COR-L47 (cell line): ENCODE data around the gene VSIR.

Experiments used
- DNase-seq: peaks from one replicate; lab custom pipeline; 2025; lab: John Stamatoyannopoulos, UW

VSIR gene

DNA sequence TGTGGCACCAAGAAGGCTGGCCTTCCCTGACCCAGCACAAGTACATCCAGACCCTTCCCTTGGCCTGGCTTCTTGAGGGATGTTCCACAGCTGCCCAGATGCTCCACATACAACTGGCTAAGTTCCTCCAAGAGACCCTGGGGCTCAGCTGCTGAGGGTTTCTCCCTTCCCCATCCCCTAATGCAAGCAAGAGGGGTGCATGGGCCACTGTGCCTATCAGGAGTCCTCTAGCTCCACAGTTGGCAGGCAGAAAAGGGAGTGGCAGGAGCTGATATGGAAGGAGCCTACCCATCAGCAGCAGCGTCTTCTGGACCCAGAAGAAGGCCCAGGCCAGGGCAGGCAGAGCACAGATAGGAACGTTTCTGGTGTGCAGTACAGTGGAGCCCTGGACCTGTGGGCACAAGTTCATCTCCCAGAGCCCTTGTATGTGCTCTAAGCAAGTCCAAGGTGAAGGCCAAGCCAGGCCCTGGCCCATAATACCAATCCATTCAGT, 26.2 kb downstream of the VSIR start:
- DNase-seq, result no peak

DNA sequence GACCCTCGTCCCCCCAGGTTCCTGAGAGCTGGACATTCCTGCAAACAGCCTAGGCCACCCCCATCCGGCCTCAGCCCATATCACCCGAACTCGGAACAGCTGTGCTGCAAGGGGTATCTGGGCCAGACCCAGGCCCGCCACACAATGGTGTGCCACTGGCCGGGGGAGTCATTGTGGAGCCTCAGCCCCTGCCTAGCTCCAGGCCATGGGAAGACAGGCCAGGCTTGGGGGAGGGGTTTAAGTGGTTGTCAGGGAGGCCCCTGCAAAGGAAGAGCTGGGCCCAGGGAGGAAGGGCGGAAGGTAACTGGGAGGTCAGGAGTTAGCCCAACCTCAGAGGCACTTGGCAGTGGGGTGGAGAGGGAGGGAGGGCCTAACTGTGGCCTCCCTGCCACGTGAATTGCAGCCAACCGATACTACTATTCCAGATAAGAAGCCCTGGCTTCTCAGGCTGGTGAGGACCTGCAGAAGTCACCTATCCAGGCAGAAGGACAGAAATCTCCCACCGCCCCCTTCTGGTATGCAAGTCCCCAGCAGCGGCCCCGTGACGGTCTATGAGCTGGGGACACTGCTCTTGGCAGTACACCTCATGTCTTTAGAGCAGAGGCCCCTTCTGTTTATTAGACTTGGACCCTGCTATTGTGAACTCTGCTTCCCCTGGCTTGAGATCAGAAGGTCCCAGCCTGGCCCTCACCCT, 26.8 kb downstream of the VSIR start:
- DNase-seq, result no peak

DNA sequence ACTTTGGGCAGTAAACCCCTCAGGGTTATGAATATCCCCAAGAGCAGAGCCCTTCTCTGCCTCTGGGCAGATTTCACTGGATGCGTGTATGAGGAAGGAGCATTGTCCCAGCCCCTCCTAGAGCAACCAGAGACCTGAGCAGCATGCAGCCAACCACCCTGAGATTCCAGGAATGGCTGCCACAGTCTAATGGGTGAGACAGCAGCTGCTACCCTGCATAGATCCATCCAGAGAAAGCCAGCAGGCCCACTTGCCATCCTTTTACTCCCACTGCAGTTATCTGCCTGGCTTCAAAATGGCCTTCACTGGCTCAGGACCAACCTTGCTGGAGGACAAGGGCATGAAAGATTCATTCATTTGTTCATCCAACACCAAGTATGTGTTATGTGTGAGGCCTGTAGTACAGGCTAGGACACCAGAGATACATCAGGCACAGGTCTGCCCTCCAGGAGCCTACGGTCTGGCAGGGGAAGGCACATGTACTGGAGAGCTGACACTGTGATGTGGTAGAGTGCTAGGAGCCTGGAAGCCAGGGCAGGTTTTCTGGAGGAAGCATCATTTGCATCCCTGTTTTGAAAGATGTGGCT, 27.6 kb downstream of the VSIR start:
- DNase-seq, result no peak

DNA sequence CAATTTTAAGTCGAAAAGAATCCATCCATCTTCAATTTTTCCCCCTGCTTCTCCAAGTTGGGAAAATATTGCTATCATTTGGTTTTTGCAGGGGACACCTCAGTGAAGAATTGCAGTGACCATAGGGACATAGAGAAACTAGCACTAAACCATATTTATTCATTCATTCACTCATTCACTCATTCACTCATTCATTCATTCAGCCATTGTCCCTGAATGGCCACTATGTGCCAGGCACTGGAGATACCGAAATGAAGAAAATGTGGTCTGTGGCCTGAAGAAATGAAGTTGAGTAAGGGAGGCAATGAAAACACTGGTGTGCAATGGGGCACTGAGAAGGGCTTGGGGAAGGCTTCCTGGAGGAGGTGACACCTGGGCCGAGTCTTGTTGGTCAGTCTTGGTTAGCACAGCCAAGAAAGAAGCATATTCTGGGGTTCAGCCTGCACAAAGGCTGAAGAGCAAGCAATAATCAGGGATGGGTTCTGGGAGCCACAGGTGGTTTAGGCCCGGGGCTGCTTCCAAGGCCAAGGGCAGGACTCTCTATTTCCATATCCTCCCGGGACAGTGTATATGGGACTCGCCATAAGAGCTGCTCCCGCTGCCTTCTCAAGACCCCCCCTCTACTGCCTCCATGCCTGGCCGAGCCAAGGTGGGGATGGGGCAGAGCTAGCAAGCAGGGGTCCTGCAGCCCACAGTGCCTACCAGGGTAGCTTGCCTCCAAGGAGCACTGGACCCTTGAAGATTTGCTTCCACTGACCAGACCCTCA, 28.2 kb downstream of the VSIR start:
- DNase-seq, result no peak

DNA sequence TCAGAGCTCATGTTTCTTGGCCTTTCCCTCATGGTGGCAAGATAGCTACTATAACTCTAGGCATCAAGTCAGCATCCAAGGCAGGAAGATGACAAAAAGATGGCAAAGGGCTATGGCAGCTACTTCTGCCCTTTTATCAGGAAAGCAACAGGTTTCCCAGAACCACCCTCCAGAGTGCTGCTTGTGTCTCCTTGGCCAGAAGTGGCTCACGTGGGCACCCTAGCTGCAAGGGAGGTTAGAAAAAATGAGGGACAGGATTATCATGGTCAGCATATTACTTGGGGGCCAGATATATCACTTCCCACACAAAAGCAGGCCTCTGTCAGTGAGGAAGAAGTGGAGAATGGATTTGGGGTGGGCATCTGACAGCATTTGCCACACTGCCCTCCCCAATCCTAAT, 29.5 kb downstream of the VSIR start:
- DNase-seq, result no peak

DNA sequence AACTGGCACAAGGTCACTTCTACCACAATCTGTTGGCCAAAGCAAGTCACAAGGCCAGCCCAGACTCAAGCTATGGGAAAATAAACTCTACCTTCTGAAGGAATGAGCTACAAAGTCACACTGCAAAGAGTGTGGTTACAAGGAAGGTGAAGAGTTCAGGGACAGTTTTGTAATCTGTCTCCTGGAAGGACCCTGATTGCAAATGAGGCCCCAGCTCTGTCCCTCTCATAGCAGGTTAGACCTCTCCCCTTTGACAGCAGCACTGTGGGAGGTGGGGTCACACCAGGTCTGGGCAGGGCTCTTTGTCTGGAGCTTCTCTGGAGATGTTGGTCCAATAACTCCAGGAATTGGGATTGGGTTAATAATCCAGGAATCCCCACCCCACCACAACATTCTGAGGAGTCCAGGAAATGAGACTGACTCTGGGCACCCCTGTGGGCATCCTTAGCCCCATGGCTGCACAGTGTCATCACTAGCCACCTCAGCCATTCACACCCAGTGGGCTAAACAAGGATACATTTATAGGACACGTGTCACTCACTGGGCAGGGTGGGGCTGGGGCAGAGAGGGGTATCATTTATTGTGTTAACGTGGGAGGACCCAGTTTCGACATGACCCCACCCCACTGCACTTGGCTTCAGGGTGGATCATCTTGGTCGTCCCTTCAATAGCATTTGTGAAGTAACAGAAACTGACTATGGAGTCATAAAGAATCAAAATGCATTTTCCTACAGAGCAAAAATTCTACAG, 30.1 kb downstream of the VSIR start:
- DNase-seq, result no peak

DNA sequence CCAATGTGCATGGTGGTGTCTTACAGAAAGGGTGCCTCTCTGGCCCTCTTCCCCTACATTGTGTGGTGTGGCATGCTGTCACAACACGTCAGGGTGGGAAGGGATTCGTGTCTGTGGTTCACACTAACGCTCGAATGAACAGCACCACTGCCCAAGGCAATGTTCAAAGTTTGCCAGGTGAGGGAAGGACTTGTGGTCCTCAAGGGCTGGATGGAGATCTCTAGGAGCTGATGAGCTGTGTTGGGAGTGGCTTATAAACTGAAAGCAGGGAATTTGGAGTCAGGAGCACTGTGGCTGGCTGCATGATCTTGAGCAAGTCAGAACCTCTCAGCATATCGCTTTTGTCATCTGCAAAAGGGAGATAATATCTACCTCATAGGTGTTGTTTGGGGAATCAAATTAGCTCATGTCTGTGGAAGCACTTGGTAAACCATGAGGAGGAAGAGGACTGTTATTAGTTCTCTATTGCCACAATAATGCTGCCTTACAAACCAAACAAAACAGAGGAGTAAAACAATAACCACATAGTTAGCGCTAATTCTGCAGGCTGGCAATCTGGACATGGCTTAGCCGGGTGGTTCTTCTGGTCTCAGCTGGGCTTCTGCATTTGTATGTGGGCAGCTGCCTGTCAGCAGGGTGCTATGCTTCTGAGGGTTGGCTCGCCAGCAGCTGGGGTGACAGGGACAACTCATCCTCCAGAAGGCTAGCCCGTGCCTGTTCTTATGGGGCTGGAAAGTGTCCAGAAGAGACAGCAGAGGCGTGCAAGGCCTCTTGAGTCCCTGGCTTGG, 30.8 kb downstream of the VSIR start:
- DNase-seq, result no peak

DNA sequence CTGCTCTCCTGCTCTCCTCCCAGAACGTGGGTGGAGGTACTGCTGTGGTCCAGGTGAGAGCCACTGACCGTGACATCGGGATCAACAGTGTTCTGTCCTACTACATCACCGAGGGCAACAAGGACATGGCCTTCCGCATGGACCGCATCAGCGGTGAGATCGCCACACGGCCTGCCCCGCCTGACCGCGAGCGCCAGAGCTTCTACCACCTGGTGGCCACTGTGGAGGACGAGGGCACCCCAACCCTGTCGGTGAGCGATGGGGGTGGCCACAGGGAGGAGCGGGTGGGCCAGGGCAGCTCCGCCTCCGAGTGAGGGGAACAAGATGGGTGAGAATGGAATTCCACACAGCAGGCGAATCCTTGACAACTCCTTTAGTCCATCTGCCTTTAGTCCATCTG, 31.6 kb downstream of the VSIR start:
- no peak for DNase-seq

DNA sequence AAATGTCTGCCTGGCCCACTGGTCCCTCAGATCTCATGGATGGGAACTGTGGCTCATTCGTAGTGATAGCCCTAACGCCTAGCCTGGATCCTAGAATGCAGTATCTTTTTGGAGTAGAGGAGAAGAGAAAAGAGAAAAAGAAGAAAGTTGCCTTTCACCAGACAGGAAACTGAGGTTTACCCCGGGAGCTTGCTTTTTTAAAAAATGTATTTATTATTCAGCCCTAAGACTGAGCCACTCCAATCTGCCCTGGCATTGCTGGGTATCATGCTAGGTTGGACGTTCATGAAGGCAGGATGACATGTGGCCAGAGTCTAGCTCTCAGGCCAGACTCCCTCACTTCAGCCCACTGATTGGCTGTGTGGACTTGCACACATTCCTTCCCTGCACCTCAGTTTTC, 32.3 kb downstream of the VSIR start:
- no peak for DNase-seq

DNA sequence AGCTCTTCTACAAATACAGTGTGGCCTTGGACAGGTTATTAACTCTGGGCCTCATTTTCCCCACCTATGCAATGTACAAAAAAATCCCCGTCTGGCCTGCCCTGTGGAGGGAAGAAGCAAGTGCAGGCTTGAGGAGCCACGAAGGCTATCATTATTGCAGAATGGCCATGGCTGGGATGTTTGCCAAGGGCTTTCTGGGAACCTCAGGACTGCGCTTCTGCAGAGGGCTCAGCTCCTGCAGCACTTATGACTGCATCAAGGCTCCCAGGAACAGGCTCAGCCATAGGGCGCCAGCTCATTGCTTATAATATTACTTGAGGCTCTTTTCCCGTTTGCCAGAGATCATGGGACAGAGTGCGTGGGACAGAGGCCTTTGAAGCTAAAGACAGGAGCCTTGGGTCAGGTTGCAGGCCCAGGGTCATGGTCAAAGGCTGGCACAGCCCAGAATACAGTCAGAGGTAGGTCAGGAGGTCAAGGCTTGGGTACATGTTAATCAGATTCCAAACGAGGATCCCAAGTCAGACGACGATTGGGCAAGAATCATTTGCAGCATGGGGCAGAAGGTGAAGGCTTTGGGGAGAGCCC, 33.2 kb downstream of the VSIR start:
- DNase-seq, result no peak

DNA sequence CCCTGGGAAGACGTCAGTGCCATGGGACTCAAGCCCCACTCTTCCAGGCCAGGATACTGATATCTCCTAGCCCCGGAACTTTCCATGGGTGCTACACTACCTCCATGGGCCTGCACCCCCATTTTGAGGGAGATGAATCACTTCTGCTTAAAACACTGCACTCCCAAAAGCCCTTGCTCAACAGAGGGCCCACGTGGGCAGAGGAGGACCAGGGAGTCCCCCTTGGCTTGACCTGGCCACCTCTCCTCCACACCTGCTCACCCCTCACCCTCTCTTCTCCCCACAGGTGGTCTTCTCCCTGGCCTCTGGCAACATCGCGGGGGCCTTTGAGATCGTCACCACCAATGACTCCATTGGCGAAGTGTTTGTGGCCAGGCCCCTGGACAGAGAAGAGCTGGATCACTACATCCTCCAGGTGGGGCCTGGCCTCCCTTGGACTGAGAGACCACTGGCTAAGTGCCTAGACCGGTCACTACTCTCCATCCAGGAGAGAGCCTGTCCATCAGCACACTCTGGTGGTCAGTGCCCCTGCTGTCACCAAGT, 33.9 kb downstream of the VSIR start:
- DNase-seq, result no peak

DNA sequence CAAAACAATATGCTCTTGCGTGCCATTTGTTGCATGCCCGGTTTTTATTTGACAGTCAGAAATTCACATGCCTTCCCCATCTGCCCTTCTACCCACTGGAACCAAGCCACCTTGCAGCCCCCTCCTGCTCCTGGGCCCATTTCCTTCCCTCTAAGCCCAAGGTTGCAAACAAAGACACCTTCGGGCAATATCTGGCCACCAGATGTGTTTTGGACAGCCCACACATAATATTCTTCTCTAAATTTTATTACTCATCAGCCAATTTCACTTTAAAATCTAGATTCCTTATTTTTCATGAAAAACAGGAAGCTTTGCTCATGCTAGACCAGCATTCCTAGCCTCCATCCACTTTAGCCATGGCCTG, 35.5 kb downstream of the VSIR start:
- DNase-seq, result no peak

DNA sequence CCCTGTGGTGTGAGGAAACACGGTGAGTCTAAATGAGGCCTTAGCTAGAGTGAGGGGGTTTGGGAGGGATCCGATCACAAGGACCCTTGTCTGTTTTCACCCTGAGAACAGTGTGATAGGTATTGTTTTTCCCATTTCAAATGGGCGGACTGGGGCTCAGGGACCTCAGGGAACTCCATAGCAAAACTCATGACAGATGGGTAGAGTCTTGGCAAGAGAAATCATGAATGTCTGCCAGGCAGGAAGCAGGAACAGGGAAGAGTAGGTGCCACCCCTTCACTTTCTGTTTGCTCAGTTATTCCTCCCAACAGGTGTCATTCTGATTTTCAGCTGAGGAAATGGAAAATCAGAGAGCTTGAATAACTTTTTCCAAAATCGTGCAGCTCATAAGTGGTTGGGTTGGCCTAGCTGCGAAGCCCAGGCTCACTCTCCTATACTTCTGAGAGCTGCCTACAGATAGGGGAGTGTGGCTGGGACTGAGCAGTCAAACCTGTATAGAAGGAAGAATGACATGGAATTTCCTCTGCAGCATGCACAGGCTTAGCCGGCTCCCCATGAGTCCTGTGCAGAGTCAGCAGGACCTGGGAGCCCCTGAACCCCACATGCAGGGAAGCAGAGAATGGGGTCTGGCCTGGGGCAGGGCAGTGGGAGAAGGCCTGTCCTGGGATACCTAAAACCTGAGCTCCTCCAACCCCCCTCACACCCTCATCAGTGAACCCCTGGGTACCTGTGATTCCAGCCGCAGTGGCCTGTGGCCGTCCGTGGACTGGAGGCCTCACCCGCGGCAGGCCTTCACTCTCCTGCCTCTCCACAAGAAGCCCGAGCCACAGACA, 36.1 kb downstream of the VSIR start:
- DNase-seq, result no peak

DNA sequence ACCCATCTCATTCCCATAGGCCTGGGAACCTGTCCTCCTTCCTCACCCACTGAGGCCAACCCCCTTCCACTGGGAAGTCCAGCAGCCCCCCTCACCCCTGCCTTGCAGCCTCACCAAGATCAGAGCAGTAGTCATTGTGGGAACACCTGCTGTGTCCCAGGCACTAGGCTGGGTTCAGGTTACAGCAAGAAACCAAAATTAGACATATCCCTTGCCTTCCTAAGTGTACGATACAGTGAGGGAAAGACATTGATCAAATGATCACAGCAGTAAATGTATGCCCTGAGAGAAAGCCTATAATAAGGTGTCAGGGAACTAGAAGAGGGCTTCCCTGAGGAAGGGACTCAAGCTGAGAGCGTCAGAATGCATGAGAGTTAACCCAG, 36.8 kb downstream of the VSIR start:
- no peak for DNase-seq

DNA sequence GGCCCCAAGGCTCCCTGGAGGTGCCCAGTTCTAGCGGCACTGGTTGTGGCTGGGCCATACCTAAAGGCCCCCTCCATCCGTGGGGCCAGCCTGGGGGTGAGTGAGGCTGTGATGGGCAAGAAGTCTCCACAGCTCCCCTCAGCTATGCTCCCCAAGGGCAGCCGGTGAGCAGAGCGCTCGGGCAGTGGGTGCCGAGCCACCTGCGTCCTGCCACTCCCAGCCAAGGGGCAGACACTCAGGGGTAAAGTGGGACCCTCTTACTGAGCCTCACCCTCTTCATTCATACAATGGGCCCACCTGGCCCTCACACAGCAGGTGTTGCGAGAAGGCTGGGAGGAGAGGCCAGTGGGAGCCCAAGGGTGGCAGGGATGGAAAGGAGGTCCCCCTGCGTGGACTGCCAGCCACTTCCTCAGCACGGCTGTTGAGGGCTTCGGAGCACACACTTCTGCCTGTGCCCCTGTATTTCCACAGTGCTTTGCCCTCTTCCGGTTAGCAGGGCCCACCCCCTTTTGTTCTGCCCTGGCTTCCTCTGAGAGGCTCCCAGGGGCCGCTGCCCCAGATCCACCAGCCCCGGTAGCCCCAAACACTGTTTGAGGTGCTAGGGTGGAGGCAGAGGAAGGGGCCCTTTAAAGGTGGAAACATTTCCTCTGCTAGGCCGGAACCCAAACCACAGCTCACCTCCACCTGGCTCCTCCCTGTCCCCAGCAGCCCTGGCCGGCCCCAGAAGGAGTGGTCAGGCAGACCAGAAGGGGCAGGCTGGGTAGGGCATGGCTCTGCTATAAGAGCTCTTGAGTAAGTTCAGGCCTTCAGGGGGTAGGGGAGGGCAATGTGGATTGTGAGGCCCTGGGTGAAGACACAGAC, 37.4 kb downstream of the VSIR start:
- no peak for DNase-seq

DNA sequence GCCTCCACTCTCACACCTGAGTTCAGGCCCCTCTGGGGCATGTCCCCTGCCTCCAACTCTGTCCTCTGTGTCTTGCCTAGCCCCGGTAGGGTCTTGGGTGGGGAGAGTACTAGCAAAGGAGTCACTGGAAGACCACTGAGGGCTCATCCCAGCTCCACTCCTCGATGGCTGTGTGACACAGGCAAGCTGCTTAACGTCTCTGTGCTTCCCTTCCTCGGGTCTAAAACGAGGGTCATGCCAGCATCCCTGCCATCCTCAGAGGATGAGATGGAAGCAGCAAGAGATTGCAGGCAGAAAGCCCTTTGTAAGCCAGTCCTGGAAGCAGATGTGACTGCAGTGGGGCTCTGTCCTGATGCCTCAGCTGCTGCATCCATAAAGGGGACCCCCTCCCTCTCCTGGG, 38.5 kb downstream of the VSIR start:
- DNase-seq, result no peak

DNA sequence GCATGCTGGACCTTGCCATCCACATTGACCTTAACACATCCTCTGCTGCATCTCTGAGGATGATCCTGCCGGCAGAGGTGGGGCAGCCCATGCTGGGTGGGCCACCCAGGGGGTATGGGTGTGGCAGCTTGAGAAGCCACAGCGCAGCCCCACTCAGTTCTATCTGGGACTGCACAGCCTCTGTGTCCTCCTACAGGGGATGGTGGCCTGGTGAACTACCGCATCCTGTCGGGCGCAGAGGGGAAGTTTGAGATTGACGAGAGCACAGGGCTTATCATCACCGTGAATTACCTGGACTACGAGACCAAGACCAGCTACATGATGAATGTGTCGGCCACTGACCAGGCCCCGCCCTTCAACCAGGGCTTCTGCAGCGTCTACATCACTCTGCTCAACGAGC, 41.5 kb downstream of the VSIR start:
- DNase-seq, result no peak

DNA sequence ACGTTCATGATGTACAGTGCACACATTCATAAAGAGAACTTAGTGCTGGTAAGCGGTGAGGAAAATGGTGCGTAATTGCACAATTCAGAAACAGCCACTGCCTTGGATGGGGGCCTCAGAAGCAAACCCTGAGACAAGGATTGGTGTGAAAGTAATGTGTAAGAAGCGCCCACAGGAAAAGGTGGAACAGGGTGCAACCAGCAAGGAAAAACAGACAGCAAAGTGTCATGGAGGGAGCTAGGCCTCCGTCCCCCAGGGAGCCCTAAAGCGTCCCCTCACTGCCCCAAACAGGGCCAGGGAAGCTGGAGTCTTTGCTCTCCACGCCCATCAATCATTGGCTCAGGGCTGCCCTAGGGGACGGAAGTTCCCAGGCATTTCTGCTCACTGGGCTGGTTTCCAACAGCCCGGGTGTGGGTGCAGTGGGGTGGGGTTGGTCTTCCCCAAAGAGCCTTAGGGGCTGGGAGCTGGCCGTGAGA, 44.1 kb downstream of the VSIR start:
- no peak for DNase-seq
